K562 (cell line): ENCODE measurements around the gene PUSL1. TPM values are rescaled to one million over a fixed set of nuclear protein-coding genes. Genes with fewer than 3 reads are reported as not detected.
A peak's percentile ranks its signal among the peaks of the same experiment; 100 is the strongest.

Source experiments
- ARID1B ChIP-seq: fragments of 450-650 bp; IDR thresholded peaks from 2 replicates; pipeline ENCODE4 v1.6.1; 2016; ENCODE audit warnings: antibody characterized with exemption, mild to moderate bottlenecking, inconsistent platforms
- ATF3 ChIP-seq, 2 experiments: fragments of 450-650 bp in 1 of 2; sonication (generic) in 1 of 2; formaldehyde crosslinking in 1 of 2; IDR thresholded peaks in 1 of 2; conservative IDR thresholded peaks in 1 of 2; 2 replicates each; pipeline versions ENCODE4 v1.6.1 to v1.8.1; 2016 to 2023; ENCODE audit warnings: mild to moderate bottlenecking in 2 of 2, moderate library complexity in 2 of 2, inconsistent platforms in 1 of 2, missing genetic modification reagents in 1 of 2
- BHLHE40 ChIP-seq: IDR thresholded peaks from 2 replicates; pipeline ENCODE4 v1.6.1; 2011; ENCODE audit warnings: low read length, improper control_type of control experiment
- HDAC1 ChIP-seq, 2 experiments: fragments of 450-650 bp; IDR thresholded peaks; 2 replicates each; pipeline ENCODE4 v1.6.1; 2016 to 2017; ENCODE audit warnings: inconsistent platforms in 1 of 2, mild to moderate bottlenecking in 1 of 2, moderate library complexity in 1 of 2
- HMBOX1 ChIP-seq: sonication (generic); IDR thresholded peaks from 2 replicates; pipeline ENCODE4 v1.6.1; 2016
- ILK ChIP-seq: fragments of 450-650 bp; IDR thresholded peaks from 2 replicates; pipeline ENCODE4 v1.6.1; 2016; ENCODE audit warnings: missing genetic modification characterization, low read depth, mild to moderate bottlenecking, missing compliant biosample characterization, moderate library complexity, borderline replicate concordance
- KDM4B ChIP-seq, 2 experiments: fragments of 450-650 bp in 1 of 2; sonication (generic) in 1 of 2; IDR thresholded peaks; 2 replicates each; pipeline ENCODE4 v1.6.1; 2016 to 2017; ENCODE audit warnings: borderline replicate concordance in 2 of 2, antibody characterized with exemption in 1 of 2, low read depth in 1 of 2, mild to moderate bottlenecking in 1 of 2
- L3MBTL2 ChIP-seq: fragments of 450-650 bp; IDR thresholded peaks from 2 replicates; pipeline ENCODE4 v1.6.1; 2016; ENCODE audit warnings: mild to moderate bottlenecking, moderate library complexity
- MAFK ChIP-seq: IDR thresholded peaks from 2 replicates; pipeline ENCODE4 v1.6.1; 2011; ENCODE audit warnings: low read length, improper control_type of control experiment
- MITF ChIP-seq: IDR thresholded peaks from 2 replicates; pipeline ENCODE4 v1.6.1; 2014; ENCODE audit warnings: antibody characterized with exemption
- NEUROD1 ChIP-seq: fragments of 150-350 bp; IDR thresholded peaks from 2 replicates; pipeline ENCODE4 v1.6.1; 2014; ENCODE audit warnings: borderline replicate concordance, low read length, low read depth; ENCODE audit not compliant: partially characterized antibody
- NUFIP1 ChIP-seq: fragments of 450-650 bp; IDR thresholded peaks from 2 replicates; pipeline ENCODE4 v1.6.1; 2018; ENCODE audit not compliant: partially characterized antibody
- PHF8 ChIP-seq: fragments of 200-600 bp; sonication (generic); IDR thresholded peaks from 2 replicates; pipeline ENCODE4 v1.6.1; 2012; ENCODE audit warnings: mixed run types, mild to moderate bottlenecking, inconsistent platforms, low read length, moderate library complexity, borderline replicate concordance
- SIN3A ChIP-seq, 2 experiments: fragments of 150-350 bp in 1 of 2; IDR thresholded peaks; 2 replicates each; pipeline ENCODE4 v1.6.1; 2011 to 2016; ENCODE audit warnings: borderline replicate concordance in 2 of 2, low read depth in 2 of 2, low read length in 2 of 2, mild to moderate bottlenecking in 2 of 2, moderate library complexity in 2 of 2; ENCODE audit not compliant: control insufficient read depth in 1 of 2
- SLC30A9 ChIP-seq: fragments of 250-450 bp; sonication (Bioruptor Pico); IDR thresholded peaks from 2 replicates; pipeline ENCODE4 v1.8.0; 2022; ENCODE audit warnings: mild to moderate bottlenecking, moderate library complexity
- SMAD4 ChIP-seq: fragments of 250-450 bp; sonication (Bioruptor Pico); conservative IDR thresholded peaks from 2 replicates; pipeline ENCODE4 v1.8.0; 2021; ENCODE audit warnings: inconsistent platforms, mild to moderate bottlenecking, moderate library complexity
- SMARCC2 ChIP-seq: fragments of 450-650 bp; IDR thresholded peaks from 2 replicates; pipeline ENCODE4 v1.6.1; 2017; ENCODE audit warnings: antibody characterized with exemption, moderate library complexity, mild to moderate bottlenecking, low read depth
- TFAP4 ChIP-seq: sonication (generic); formaldehyde crosslinking; IDR thresholded peaks from 2 replicates; pipeline ENCODE4 v1.8.0; 2022; ENCODE audit warnings: missing genetic modification reagents, mild to moderate bottlenecking, moderate library complexity, borderline replicate concordance
- TSC22D4 ChIP-seq: fragments of 450-650 bp; IDR thresholded peaks from 2 replicates; pipeline ENCODE4 v1.6.1; 2016; ENCODE audit warnings: missing genetic modification characterization, missing biosample characterization, control low read depth
- ZBTB12 ChIP-seq: fragments of 250-450 bp; sonication (Bioruptor Pico); IDR thresholded peaks from 2 replicates; pipeline ENCODE4 v1.4.0; 2020
- ZNF174 ChIP-seq: fragments of 250-450 bp; sonication (Bioruptor Pico); IDR thresholded peaks from 2 replicates; pipeline ENCODE4 v1.4.0; 2020; ENCODE audit warnings: mild to moderate bottlenecking
- ZNF79 ChIP-seq: fragments of 250-450 bp; sonication (Bioruptor Pico); IDR thresholded peaks from 2 replicates; pipeline ENCODE4 v1.4.0; 2020; ENCODE audit warnings: low read depth, mild to moderate bottlenecking, moderate library complexity
- polyA plus RNA-seq, 8 experiments: library from polyadenylated mRNA; depleted of rRNA in 4 of 8; stranded (reverse) in 5 of 8; unstranded in 3 of 8; fragments of >200 nt; fragmentation: Nextera tagmentation in 2 of 8; fragmentation: Illumina TruSeq in 1 of 8; extraction: Ambion mirVana in 2 of 8; extraction: Trizol in 1 of 8; gene quantifications; 2 replicates each; pipeline versions ENCODE4 v1.2.1 to v1.2.3, GENCODE V29; 2011 to 2014; ENCODE audit warnings: inconsistent platforms in 1 of 8, missing spikeins in 1 of 8
- total RNA-seq, 7 experiments: library from RNA; depleted of rRNA in 6 of 7; stranded (reverse); fragments of >200 nt in 6 of 7; fragmentation: Illumina TruSeq in 2 of 7; extraction: Trizol in 2 of 7; gene quantifications; 2 replicates each; pipeline versions ENCODE4 v1.2.1 to v1.2.3, GENCODE V29; 2011 to 2021; ENCODE audit warnings: low replicate concordance in 1 of 7

PUSL1 gene
- total and polyA plus RNA-seq, 9 of the 15 experiments (the other 6 are each of a cell fraction or from before 2014, with no cell fraction given), result 0.62 to 86.9 (median 13.6) TPM

- TF ChIP-seq NEUROD1 (peak; percentile 24), ZNF174 (no peak), HMBOX1 (no peak), HDAC1 (IDR thresholded peaks at IDR 0.05) (no peak; a peak in 1 of 4 replicates), MAFK (peak; percentile 82), ILK (tag) (no peak), ATF3 (IDR thresholded peaks at IDR 0.05) (peak; percentile 85), ATF3 (CRISPR knock-in tag; conservative IDR thresholded peaks at IDR 0.05) (no peak), MITF (no peak), PHF8 (peak; percentile 42; the same call in 1 of the 2 replicates), TSC22D4 (tag) (no peak), ZNF79 (CRISPR knock-in tag) (no peak), SLC30A9 (CRISPR knock-in tag) (no peak), ARID1B (peak; percentile 65), SIN3A (IDR thresholded peaks at IDR 0.05; ENCODE audit: borderline replicate concordance in 2 of 2, control insufficient read depth in 1 of 2, low read depth in 2 of 2, low read length in 2 of 2) (peak in 1 of 2 experiments; percentile 63; a peak in 2 of 4 replicates), BHLHE40 (peak; percentile 49), L3MBTL2 (no peak), SMARCC2 (0 out of 2 replicates have a peak, but pooled peaks have one; percentile 32), ZBTB12 (CRISPR knock-in tag) (no peak), NUFIP1 (no peak), KDM4B (IDR thresholded peaks at IDR 0.05; ENCODE audit: borderline replicate concordance in 2 of 2, low read depth in 1 of 2) (no peak), SMAD4 (CRISPR knock-in tag) (no peak), TFAP4 (CRISPR knock-in tag) (peak; percentile 60; the same call in 1 of the 2 replicates)
Observed at GRCh38 chr1:1305300-1306069, 2.9 kb upstream of the PUSL1 start (continued).
